ENCODE measurements around the gene TET1.

- TF ChIP-seq, protein P1, sequence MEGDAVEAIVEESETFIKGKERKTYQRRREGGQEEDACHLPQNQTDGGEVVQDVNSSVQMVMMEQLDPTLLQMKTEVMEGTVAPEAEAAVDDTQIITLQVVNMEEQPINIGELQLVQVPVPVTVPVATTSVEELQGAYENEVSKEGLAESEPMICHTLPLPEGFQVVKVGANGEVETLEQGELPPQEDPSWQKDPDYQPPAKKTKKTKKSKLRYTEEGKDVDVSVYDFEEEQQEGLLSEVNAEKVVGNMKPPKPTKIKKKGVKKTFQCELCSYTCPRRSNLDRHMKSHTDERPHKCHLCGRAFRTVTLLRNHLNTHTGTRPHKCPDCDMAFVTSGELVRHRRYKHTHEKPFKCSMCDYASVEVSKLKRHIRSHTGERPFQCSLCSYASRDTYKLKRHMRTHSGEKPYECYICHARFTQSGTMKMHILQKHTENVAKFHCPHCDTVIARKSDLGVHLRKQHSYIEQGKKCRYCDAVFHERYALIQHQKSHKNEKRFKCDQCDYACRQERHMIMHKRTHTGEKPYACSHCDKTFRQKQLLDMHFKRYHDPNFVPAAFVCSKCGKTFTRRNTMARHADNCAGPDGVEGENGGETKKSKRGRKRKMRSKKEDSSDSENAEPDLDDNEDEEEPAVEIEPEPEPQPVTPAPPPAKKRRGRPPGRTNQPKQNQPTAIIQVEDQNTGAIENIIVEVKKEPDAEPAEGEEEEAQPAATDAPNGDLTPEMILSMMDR (IDR thresholded peaks at IDR 0.05) = no peak
- TF ChIP-seq POLR2AphosphoS5 (IDR thresholded peaks at IDR 0.05) = no peak
- no peak for TF ChIP-seq POLR2A (IDR thresholded peaks at IDR 0.05)
Measured at GRCh38 chr10:68735119-68735518, 175.0 kb downstream of the TET1 start.
